Brain microvascular endothelial cell (primary cell): Measurements from ENCODE around the gene CHTOP.

ENCODE experiments used
- DNase-seq: peaks from one replicate; pipeline ENCODE4 v3.0.0-alpha.2; 2020
- H3K27ac ChIP-seq: fragments of 250-450 bp; sonication (Bioruptor Pico); 2 replicates; pipeline ENCODE4 v1.5.1; 2020; ENCODE audit warnings: mild to moderate bottlenecking, moderate library complexity
- H3K27me3 ChIP-seq: fragments of 250-450 bp; sonication (Bioruptor Pico); replicated peaks from 2 replicates; pipeline ENCODE4 v1.5.1; 2020; ENCODE audit warnings: mild to moderate bottlenecking
- H3K36me3 ChIP-seq: fragments of 250-450 bp; sonication (Bioruptor Pico); replicated peaks from 2 replicates; pipeline ENCODE4 v1.5.1; 2020; ENCODE audit warnings: mild to moderate bottlenecking
- H3K4me3 ChIP-seq: 2 replicates; pipeline ENCODE4 v1.5.1; 2011; ENCODE audit warnings: low read depth, mild to moderate bottlenecking, control low read depth, low read length, moderate library complexity
- CTCF ChIP-seq: IDR thresholded peaks from 2 replicates; pipeline ENCODE4 v1.5.1; 2011; ENCODE audit warnings: low read depth, mild to moderate bottlenecking, moderate library complexity, low read length, control low read depth, inconsistent platforms; ENCODE audit errors: missing control alignments
- in situ Hi-C: cut with HindIII; loops from 2 replicates; pipeline ENCODE4 v1.10.0; 2017; ENCODE audit warnings: low sequenced_read_pairs, low pct_ligation_motif_present

The CHTOP gene

GRCh38 chr1:153630384-153630783, 3.5 kb upstream of the CHTOP start:
- DNase-seq: no peak
- Histone ChIP-seq H3K4me3 (no peak overlapping the region), H3K36me3 (peaks cover 4% of the 10 kb centered on the region), H3K27me3 (no peaks in the 10 kb centered on the region), H3K27ac (no peak overlapping the region)
- in situ Hi-C loops: no loop called here
- no peak for TF ChIP-seq CTCF

DNA sequence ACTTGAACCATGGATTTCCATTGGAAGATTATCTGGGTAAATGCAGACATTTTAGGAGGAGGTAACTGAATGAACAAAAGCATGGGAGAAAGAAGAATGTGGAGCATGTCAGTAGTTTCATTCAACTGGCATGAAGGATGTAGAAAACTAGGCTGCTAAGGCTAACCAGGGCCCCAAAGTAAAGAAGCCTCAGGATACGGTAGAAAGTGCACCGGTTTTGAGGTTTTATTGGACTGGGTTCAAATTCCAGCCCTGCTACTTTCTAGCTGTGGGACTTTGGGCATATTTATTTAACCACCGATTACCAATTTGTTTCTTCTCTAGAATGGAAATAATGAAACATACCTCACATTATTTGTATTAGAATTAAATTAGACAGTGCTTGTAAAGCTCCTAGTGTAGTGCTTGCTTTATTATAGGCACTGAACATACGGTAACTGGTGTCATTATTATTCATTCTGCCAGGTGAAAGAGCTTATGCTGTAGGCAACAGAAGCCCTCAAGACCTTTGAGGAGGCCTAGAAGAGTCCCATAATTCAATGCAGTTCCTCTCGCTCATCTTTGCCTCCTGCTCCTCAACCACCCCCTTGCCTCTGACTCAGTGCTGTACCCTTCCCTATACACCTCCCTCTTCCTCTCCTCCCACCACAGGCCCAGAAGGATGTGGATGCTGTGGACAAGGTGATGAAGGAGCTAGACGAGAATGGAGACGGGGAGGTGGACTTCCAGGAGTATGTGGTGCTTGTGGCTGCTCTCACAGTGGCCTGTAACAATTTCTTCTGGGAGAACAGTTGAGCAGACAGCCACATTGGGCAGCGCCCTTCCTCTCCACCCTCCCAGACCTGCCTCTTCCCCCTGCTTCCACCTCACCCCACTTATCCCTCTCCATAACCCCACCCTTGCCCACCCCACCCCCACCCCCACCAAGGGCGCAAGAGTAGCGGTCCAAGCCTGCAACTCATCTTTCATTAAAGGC, 2.5 kb upstream of the CHTOP start:
- no peak for DNase-seq
- no peak for TF ChIP-seq CTCF
- H3K27ac ChIP-seq: no peak overlapping the region
- peaks cover under 1% of the 10 kb centered on the region for H3K36me3 ChIP-seq
- in situ Hi-C loops: no loop called here
- H3K4me3 ChIP-seq: no peak overlapping the region
- H3K27me3 ChIP-seq: no peaks in the 10 kb centered on the region

DNA sequence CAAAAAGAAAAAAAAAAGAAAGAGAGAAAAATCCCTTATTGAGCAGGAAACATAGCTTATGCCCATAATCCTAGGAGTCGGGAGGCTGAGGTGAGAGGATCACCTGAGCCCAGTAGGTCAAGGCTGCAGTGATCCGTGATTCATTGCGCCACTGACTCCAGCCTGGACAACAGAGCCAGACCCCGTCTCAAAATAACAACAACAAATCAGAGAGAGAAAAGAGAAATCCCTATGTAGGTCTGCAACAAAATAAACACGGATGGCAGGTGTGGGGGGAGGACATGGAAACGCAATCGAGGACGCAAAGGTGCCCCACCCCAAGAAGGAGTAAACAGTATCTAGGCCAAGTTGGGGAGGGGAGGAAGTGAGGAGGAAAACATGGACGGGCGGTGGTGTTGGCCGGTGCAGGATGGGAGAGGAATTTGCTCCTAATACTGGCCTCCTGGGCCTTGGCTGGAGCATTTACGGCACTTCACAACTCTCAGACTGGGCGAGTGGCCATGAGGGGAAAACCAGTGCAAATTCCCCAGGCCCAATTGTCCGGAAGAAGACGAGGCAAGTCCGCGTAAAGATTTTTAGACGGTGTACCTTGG, 609 bp upstream of the CHTOP start:
- no peak for DNase-seq
- in situ Hi-C loops: no loop called here
- peak overlapping the region; percentile 41 for H3K4me3 ChIP-seq
- TF ChIP-seq CTCF: no peak
- H3K27me3 ChIP-seq: no peaks in the 10 kb centered on the region
- H3K27ac ChIP-seq: peak overlapping the region; percentile 98
- H3K36me3 ChIP-seq: peaks cover 20% of the 10 kb centered on the region

DNA sequence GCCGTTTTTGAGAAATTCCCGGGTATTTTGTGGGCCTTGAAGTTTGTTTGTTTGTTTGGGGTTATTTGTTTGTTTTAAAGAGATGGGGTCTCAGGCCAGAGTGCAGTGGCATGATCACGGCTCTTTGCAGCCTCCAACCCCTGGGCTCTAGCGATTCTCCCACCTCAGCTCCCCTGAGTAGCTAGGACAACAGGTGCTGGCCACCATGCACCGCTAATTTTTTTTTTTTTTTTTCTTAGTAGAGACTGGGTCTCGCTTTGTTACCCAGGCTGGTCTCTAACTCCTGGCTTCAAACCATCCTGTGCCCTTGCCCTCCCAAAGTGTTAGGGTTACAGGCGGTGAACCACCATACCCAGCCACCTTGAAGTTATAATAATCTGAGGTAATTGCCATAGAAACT, 2.0 kb downstream of the CHTOP start:
- Histone ChIP-seq H3K4me3 (no peak overlapping the region), H3K27ac (no peak overlapping the region), H3K27me3 (no peaks in the 10 kb centered on the region), H3K36me3 (peaks cover 44% of the 10 kb centered on the region)
- DNase-seq: no peak
- TF ChIP-seq CTCF: no peak
- in situ Hi-C loops: no loop called here

GRCh38 chr1:153636312-153636711, 2.4 kb downstream of the CHTOP start:
- peaks cover 48% of the 10 kb centered on the region for H3K36me3 ChIP-seq
- H3K4me3 ChIP-seq: no peak overlapping the region
- DNase-seq: no peak
- no peaks in the 10 kb centered on the region for H3K27me3 ChIP-seq
- no peak overlapping the region for H3K27ac ChIP-seq
- no peak for TF ChIP-seq CTCF
- in situ Hi-C loops: no loop called here
